Panc1 (cell line): ENCODE data around the gene FKBP6.

Experiments
- CTCF ChIP-seq: fragments of 450-650 bp; IDR thresholded peaks from 2 replicates; pipeline ENCODE4 v1.5.1; 2017; ENCODE audit warnings: mild to moderate bottlenecking
- POLR2AphosphoS5 ChIP-seq: IDR thresholded peaks from 2 replicates; pipeline ENCODE4 v1.6.1; 2012; ENCODE audit warnings: mild to moderate bottlenecking, low read depth, low read length, moderate library complexity
- SIN3A ChIP-seq: IDR thresholded peaks from 2 replicates; pipeline ENCODE4 v1.6.1; 2012; ENCODE audit warnings: low read depth, mild to moderate bottlenecking, low read length, moderate library complexity, borderline replicate concordance; ENCODE audit not compliant: insufficient read depth
- TCF7L2 ChIP-seq: IDR thresholded peaks from 2 replicates; pipeline ENCODE4 v1.6.1; 2011; ENCODE audit warnings: mild to moderate bottlenecking, low read depth, low read length, inconsistent platforms
- TF ChIP-seq, protein P1 (sequence below), 2 experiments: IDR thresholded peaks; 2 replicates each; pipeline ENCODE4 v1.6.1; 2011 to 2012; ENCODE audit warnings: low read depth in 2 of 2, control low read depth in 1 of 2, low read length in 1 of 2, mild to moderate bottlenecking in 1 of 2, moderate library complexity in 1 of 2; ENCODE audit not compliant: insufficient read depth in 1 of 2

GRCh38 chr7:73354196-73354595 is 26.2 kb downstream of the FKBP6 start:
- TF ChIP-seq CTCF (no peak), POLR2AphosphoS5 (no peak), SIN3A (no peak), TCF7L2 (no peak)
- TF ChIP-seq, protein P1, sequence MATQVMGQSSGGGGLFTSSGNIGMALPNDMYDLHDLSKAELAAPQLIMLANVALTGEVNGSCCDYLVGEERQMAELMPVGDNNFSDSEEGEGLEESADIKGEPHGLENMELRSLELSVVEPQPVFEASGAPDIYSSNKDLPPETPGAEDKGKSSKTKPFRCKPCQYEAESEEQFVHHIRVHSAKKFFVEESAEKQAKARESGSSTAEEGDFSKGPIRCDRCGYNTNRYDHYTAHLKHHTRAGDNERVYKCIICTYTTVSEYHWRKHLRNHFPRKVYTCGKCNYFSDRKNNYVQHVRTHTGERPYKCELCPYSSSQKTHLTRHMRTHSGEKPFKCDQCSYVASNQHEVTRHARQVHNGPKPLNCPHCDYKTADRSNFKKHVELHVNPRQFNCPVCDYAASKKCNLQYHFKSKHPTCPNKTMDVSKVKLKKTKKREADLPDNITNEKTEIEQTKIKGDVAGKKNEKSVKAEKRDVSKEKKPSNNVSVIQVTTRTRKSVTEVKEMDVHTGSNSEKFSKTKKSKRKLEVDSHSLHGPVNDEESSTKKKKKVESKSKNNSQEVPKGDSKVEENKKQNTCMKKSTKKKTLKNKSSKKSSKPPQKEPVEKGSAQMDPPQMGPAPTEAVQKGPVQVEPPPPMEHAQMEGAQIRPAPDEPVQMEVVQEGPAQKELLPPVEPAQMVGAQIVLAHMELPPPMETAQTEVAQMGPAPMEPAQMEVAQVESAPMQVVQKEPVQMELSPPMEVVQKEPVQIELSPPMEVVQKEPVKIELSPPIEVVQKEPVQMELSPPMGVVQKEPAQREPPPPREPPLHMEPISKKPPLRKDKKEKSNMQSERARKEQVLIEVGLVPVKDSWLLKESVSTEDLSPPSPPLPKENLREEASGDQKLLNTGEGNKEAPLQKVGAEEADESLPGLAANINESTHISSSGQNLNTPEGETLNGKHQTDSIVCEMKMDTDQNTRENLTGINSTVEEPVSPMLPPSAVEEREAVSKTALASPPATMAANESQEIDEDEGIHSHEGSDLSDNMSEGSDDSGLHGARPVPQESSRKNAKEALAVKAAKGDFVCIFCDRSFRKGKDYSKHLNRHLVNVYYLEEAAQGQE (IDR thresholded peaks at IDR 0.05; ENCODE audit: insufficient read depth in 1 of 2, low read depth in 2 of 2, low read length in 1 of 2) = no peak
